Measurements from ENCODE around the gene ISL2.

GRCh38 chr15:76330080-76330680 is 6.4 kb upstream of the ISL2 start:
- no peak for TF ChIP-seq EZH2 (IDR thresholded peaks at IDR 0.05)
- TF ChIP-seq FOXP2 (optimal IDR thresholded peaks at IDR 0.05; ENCODE audit: control extremely low read depth, extremely low read length, insufficient read depth): no peak
- TF ChIP-seq POLR2AphosphoS5 (IDR thresholded peaks at IDR 0.05; ENCODE audit: borderline replicate concordance, low read depth, low read length): no peak
